H54 (cell line): Measurements from ENCODE around the gene CRADD.

Source experiments
- DNase-seq: peaks from one replicate; pipeline ENCODE4 v3.0.0; 2011; ENCODE audit warnings: low spot score, mixed read lengths; ENCODE audit not compliant: insufficient read length
- FAIRE-seq: peaks from 3 replicates; lab custom pipeline; 2011; peaks lifted over from hg19 to GRCh38; lab: Jason Lieb, UNC
- POLR2A ChIP-seq: IDR thresholded peaks from 2 replicates; pipeline ENCODE4 v1.6.1; 2011; ENCODE audit warnings: low read depth, mild to moderate bottlenecking, low read length

Gene CRADD

GRCh38 chr12:93663006-93663728 is 14.0 kb upstream of the CRADD start:
- FAIRE-seq: no peak
- no peak for DNase-seq

DNA sequence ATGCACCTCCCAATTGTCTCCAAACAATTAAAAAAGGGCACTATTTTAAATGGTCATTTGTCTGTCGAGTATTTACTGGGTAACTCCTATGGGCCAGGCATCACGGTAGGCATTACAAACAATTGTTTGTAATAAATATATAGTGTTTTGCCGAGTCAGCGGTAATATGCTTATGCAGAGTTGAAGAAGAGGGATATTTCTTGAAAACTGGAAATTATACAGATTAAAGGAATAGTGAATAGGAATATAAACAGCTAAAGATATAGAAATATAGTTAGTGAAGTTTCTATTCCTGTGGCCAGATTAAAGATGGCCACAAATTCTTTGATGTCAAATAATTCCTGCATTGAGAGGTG is 13.5 kb upstream of the CRADD start:
- no peak for FAIRE-seq
- DNase-seq: no peak
- TF ChIP-seq POLR2A: no peak

More at GRCh38 chr12:93663006-93663728, 14.0 kb upstream of the CRADD start:
- no peak for TF ChIP-seq POLR2A

DNA sequence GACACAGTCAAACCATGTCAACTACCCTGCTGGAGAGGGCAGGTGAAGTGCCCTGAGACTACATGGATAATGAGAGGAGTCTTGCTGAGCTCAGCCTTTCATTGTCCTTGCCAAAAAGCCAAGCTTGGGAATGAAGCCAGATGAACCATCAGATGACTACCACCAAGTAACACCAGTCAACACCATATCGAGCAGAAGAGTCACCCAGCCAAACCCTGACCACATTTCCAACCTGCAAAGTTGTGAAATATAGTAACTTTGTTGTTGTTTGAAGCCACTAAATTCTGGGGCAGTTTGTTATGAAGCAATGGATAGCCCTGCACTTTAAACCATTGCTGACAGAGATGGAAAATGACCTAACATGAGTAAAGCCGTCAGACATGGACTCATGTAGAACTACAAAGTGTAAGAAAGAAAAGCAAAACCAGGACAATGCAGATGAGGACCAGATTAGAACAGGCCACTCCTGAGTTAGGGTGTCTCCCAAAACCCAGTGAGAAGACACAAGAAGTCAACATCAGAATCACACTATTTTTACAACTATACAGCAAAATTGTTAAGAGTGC is 12.5 kb upstream of the CRADD start:
- DNase-seq (no peak), FAIRE-seq (no peak)
- TF ChIP-seq POLR2A: no peak

DNA sequence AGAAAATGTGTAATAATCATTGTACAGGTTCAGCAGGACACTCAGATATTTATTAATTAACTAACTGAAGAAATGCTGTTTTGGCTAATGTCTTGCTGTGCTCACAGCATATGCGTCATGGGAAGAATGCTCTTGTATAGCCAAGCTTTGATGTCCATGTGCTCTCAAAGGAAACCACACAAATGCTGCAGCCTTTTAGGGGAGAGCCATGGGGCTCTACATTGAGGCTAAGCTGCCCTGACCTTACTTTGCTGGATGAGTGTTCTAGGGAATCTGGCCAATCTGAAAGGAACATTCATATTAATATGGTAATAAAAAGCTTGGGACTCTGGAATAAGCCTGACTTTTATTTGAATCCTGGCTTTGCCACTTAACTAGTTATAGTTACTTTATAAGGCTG is 9.5 kb upstream of the CRADD start:
- DNase-seq: no peak
- no peak for TF ChIP-seq POLR2A
- FAIRE-seq: no peak

DNA sequence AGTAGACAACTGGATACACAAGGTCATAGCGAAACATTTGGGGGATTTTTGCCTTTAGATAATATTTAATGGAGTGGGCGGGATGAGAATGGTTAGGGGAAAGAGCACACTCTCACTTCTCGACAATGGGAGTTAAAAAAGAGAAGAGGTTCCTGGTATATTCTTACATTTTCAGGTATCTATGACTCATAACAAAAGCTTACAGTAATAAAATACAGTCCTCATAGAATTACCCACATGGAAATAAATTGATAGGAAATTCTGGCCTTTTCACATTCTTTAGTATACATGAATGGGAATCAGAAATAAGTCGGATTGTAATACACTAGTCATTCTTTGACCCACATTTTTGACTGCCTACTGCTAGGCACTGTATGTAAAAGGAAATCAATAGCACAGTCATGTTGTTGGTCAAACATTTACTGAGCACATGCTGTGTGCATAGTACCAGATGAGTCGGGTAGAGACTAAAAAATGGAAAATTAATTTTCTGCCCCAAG is 8.2 kb upstream of the CRADD start:
- DNase-seq (no peak), FAIRE-seq (no peak)
- TF ChIP-seq POLR2A: no peak

DNA sequence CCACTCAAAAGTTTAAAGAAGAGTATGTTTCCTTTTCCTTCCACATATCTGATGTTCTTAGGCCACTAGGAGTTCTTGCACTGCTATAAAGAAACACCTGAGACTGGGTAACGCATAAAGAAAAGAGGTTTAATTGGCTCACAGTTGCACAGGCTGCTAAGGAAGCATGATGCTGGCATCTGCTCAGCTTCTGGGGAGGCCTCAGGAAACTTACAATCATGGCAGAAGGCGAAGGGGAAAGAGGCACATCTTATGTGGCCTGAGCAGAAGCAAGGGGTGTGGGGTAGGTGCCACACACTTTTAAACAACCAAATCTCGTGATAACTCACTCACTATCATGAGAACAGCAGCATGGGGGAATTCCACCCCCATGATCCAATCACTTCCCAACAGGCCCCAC is 7.7 kb upstream of the CRADD start:
- FAIRE-seq (no peak), DNase-seq (no peak)
- TF ChIP-seq POLR2A: no peak

GRCh38 chr12:93670104-93670503 is 7.1 kb upstream of the CRADD start:
- FAIRE-seq: no peak

GRCh38 chr12:93671044-93671443 is 6.1 kb upstream of the CRADD start:
- FAIRE-seq: no peak
- no peak for DNase-seq

More at GRCh38 chr12:93670104-93670503, 7.1 kb upstream of the CRADD start:
- no peak for DNase-seq
- TF ChIP-seq POLR2A: no peak

GRCh38 chr12:93673084-93673483 is 4.1 kb upstream of the CRADD start:
- DNase-seq (no peak), FAIRE-seq (no peak)
- no peak for TF ChIP-seq POLR2A

More at GRCh38 chr12:93671044-93671443, 6.1 kb upstream of the CRADD start:
- TF ChIP-seq POLR2A: no peak

GRCh38 chr12:93674386-93674785 is 2.8 kb upstream of the CRADD start:
- DNase-seq (no peak), FAIRE-seq (no peak)
- no peak for TF ChIP-seq POLR2A

- DNase-seq (no peak), FAIRE-seq (no peak)
- TF ChIP-seq POLR2A: no peak
Observed at GRCh38 chr12:93676408-93677194, 574 bp upstream of the CRADD start.

GRCh38 chr12:93678779-93679178 is 1.6 kb downstream of the CRADD start:
- TF ChIP-seq POLR2A: no peak
- no peak for FAIRE-seq
- DNase-seq: no peak

DNA sequence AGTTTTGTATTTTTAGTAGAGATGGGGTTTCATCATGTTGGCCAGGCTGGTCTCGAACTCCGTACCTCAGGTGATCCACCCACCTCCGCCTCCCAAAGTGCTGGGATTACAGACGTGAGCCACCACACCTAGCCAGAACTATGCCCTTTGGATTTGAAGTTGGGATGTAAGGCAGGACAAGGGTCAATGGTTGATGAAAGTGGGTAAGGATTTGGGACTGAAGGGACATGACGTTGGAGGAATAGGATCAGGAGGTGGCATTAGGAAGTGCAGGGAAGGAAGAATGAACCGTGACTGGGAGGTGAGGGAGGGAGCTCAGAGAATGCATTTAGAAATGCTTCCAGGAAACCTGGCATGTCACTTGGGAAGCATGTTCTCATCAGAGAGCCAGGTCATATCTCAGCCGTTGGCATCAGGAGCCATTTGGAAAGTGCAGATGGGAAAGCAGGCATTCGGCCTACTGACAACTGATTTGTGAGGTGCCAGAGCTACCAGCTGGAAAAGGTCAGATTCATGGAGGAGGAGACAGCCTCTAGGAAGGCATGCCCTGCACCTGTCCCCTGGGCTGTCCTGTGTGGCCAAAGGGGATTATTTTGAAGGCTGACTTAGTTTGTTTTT is 2.2 kb downstream of the CRADD start:
- DNase-seq (no peak), FAIRE-seq (no peak)

GRCh38 chr12:93680006-93680405 is 2.8 kb downstream of the CRADD start:
- no peak for FAIRE-seq

More for the DNA sequence above, 2.2 kb downstream of the CRADD start:
- no peak for TF ChIP-seq POLR2A

More at GRCh38 chr12:93680006-93680405, 2.8 kb downstream of the CRADD start:
- no peak for TF ChIP-seq POLR2A
- no peak for DNase-seq
